ENCODE results near the gene ELAC2. TPM values are rescaled to one million over a fixed set of nuclear protein-coding genes. Genes with fewer than 3 reads are reported as not detected.

Gene ELAC2
- total and polyA plus RNA-seq, 7 donors = 30.8 to 64.1 (median 51.6) TPM

GRCh38 chr17:13005530-13005929, 12.3 kb downstream of the ELAC2 start:
- no peak for ATAC-seq
- Histone ChIP-seq H3K9me3 (no peaks in the 10 kb centered on the region), H3K4me1 (no peaks in the 10 kb centered on the region), H3K27ac (no peak overlapping the region), H3K4me3 (no peak overlapping the region), H3K36me3 (ENCODE audit: insufficient read depth in 1 of 2, low read depth in 1 of 2) (peaks cover 10 to 100% of the 10 kb centered on the region in 2 donors), H3K27me3 (ENCODE audit: insufficient read depth in 3 of 3, low read length in 2 of 3) (no peaks in the 10 kb centered on the region)
- WGBS, 3 donors = 89 to 96% (median 93%) methylated on average over 6 of the region's 6 CpGs
- no peak for TF ChIP-seq CTCF (IDR thresholded peaks at IDR 0.05)
- intact Hi-C loops (cut with DNase I) = loop anchor here in 1 of 2 donors (10.0 kb wide), 3 partner anchors 341 to 821 kb away; partner anchors contain the start of gene MYOCD
- DNase-seq = no peak

DNA sequence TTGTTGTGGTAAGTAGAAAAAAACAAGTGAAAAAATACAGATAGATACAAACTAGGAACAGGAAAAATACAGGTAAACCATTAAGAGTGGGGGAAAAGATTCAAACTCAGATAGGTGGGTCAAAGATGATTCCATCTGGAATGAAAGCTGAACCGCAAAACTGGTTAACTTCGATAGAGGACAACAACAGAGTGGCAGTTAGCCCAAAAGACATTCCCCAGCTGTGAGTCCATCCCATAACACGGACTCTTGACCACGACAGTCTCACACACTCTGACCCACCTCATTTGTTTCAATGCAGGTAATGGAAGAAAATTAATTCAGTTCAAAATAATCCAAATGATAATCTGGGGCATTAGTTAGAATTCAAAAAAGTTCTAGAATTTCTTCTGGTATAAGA, 13.5 kb downstream of the ELAC2 start:
- H3K27ac ChIP-seq = no peak overlapping the region
- 59 to 70% (median 60%) methylated on average over 4 of the region's 4 CpGs for WGBS, 3 donors
- DNase-seq (no peak), ATAC-seq (peak in 1 of 4 donors; percentile 48)
- no peaks in the 10 kb centered on the region for H3K4me1 ChIP-seq
- H3K9me3 ChIP-seq = no peaks in the 10 kb centered on the region
- TF ChIP-seq CTCF (IDR thresholded peaks at IDR 0.05) = no peak
- H3K36me3 ChIP-seq (ENCODE audit: insufficient read depth in 1 of 2, low read depth in 1 of 2) = peaks cover 10 to 100% of the 10 kb centered on the region in 2 donors
- H3K27me3 ChIP-seq (ENCODE audit: insufficient read depth in 3 of 3, low read length in 2 of 3) = no peaks in the 10 kb centered on the region
- intact Hi-C loops (cut with DNase I) = loop anchor here (5.0 to 10.0 kb wide), 4 partner anchors 340 to 820 kb away; partner anchors contain the start of gene MYOCD (in 1 of the 2)
- H3K4me3 ChIP-seq = no peak overlapping the region

GRCh38 chr17:13003927-13004326, 13.9 kb downstream of the ELAC2 start:
- peaks cover 10 to 100% of the 10 kb centered on the region in 2 donors for H3K36me3 ChIP-seq (ENCODE audit: insufficient read depth in 1 of 2, low read depth in 1 of 2)
- H3K4me3 ChIP-seq = no peak overlapping the region
- peak in 3 of 4 donors; percentile 50 to 71 (median 68) for ATAC-seq
- whole genome bisulfite sequencing, 3 donors = 65 to 88% (median 66%) methylated on average over 6 of the region's 6 CpGs
- DNase-seq = no peak
- H3K27ac ChIP-seq = peak overlapping the region; percentile 58
- intact Hi-C loops (cut with DNase I) = loop anchor here (5.0 to 10.0 kb wide), 4 partner anchors 339 to 819 kb away; partner anchors contain the start of gene MYOCD (in 1 of the 2)
- TF ChIP-seq CTCF (IDR thresholded peaks at IDR 0.05) = no peak
- H3K4me1 ChIP-seq = no peaks in the 10 kb centered on the region
- H3K9me3 ChIP-seq = no peaks in the 10 kb centered on the region
- H3K27me3 ChIP-seq (ENCODE audit: insufficient read depth in 3 of 3, low read length in 2 of 3) = no peaks in the 10 kb centered on the region

DNA sequence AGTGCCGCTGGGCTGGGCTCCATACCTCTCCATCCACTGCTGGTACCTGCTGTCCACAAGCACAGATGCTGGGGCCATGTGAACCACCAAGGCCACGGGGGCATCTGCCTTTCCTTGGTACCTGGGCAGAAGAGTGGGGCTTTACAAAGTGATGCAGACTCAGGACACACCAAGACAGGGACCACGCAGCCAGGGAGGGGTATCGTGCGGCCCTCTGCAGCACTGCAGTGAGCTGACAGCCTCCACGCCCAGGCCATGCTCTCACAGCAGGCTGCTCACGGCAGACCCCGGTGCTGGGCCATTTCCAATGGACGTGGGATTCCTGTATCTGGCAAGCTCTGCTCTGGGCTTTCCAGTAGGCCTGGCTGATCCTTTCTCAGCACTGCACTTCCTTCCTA, 14.4 kb downstream of the ELAC2 start:
- H3K27me3 ChIP-seq (ENCODE audit: insufficient read depth in 3 of 3, low read length in 2 of 3) = no peaks in the 10 kb centered on the region
- ATAC-seq (peak; percentile 21 to 47 (median 30)), DNase-seq (no peak)
- WGBS, 3 donors = 70 to 82% (median 75%) methylated on average over 8 to 9 of the region's 9 CpGs
- no peak for TF ChIP-seq CTCF (IDR thresholded peaks at IDR 0.05)
- H3K27ac ChIP-seq = peak overlapping the region; percentile 58
- H3K36me3 ChIP-seq (ENCODE audit: insufficient read depth in 1 of 2, low read depth in 1 of 2) = peaks cover 7 to 100% of the 10 kb centered on the region in 2 donors
- no peaks in the 10 kb centered on the region for H3K9me3 ChIP-seq
- H3K4me3 ChIP-seq = no peak overlapping the region
- no peaks in the 10 kb centered on the region for H3K4me1 ChIP-seq
- intact Hi-C loops (cut with DNase I) = loop anchor here (5.0 to 10.0 kb wide), 4 partner anchors 339 to 819 kb away; partner anchors contain the start of gene MYOCD (in 1 of the 2)

Measured in psoas muscle (tissue), 8 donors.